IPS-18c (cell line): ENCODE measurements around the gene MYH13.

Experiments used
- H3K4me3 ChIP-seq: 2 replicates; pipeline ENCODE4 v1.7.0; 2013; ENCODE audit warnings: low read depth, mild to moderate bottlenecking, low read length, moderate library complexity; ENCODE audit not compliant: insufficient read depth
- H3K9me3 ChIP-seq: one replicate; pipeline ENCODE4 v1.6.1; 2013; ENCODE audit warnings: mild to moderate bottlenecking, low read length, moderate library complexity; ENCODE audit not compliant: control insufficient read depth, insufficient read depth

MYH13 gene

GRCh38 chr17:10280068-10280467, 92.7 kb downstream of the MYH13 start:
- Histone ChIP-seq H3K9me3 (no peaks in the 10 kb centered on the region), H3K4me3 (no peak overlapping the region)

GRCh38 chr17:10278218-10278617, 94.6 kb downstream of the MYH13 start:
- Histone ChIP-seq H3K9me3 (no peaks in the 10 kb centered on the region), H3K4me3 (no peak overlapping the region)

- Histone ChIP-seq H3K4me3 (no peak overlapping the region), H3K9me3 (no peaks in the 10 kb centered on the region)
Measured at GRCh38 chr17:10276436-10276835, 96.4 kb downstream of the MYH13 start.

GRCh38 chr17:10275418-10275817, 97.4 kb downstream of the MYH13 start:
- H3K9me3 ChIP-seq: no peaks in the 10 kb centered on the region
- H3K4me3 ChIP-seq: no peak overlapping the region

- Histone ChIP-seq H3K9me3 (no peaks in the 10 kb centered on the region), H3K4me3 (no peak overlapping the region)
Measured at GRCh38 chr17:10271106-10271562, 101.7 kb downstream of the MYH13 start.

- Histone ChIP-seq H3K9me3 (no peaks in the 10 kb centered on the region), H3K4me3 (no peak overlapping the region)
Measured at GRCh38 chr17:10270258-10270657, 102.5 kb downstream of the MYH13 start.

- Histone ChIP-seq H3K9me3 (no peaks in the 10 kb centered on the region), H3K4me3 (no peak overlapping the region)
Measured at GRCh38 chr17:10268005-10268404, 104.8 kb downstream of the MYH13 start.

- no peaks in the 10 kb centered on the region for H3K9me3 ChIP-seq
- no peak overlapping the region for H3K4me3 ChIP-seq
Measured at GRCh38 chr17:10266296-10266876, 106.4 kb downstream of the MYH13 start.

- Histone ChIP-seq H3K4me3 (no peak overlapping the region), H3K9me3 (no peaks in the 10 kb centered on the region)
Measured at GRCh38 chr17:10265100-10265810, 107.6 kb downstream of the MYH13 start.

GRCh38 chr17:10264051-10264450, 108.8 kb downstream of the MYH13 start:
- Histone ChIP-seq H3K9me3 (no peaks in the 10 kb centered on the region), H3K4me3 (no peak overlapping the region)

GRCh38 chr17:10262451-10262850, 110.4 kb downstream of the MYH13 start:
- H3K4me3 ChIP-seq: no peak overlapping the region
- no peaks in the 10 kb centered on the region for H3K9me3 ChIP-seq

- no peaks in the 10 kb centered on the region for H3K9me3 ChIP-seq
- no peak overlapping the region for H3K4me3 ChIP-seq
Measured at GRCh38 chr17:10261098-10261497, 111.7 kb downstream of the MYH13 start.

GRCh38 chr17:10251212-10251948, 121.4 kb downstream of the MYH13 start:
- no peaks in the 10 kb centered on the region for H3K9me3 ChIP-seq
- no peak overlapping the region for H3K4me3 ChIP-seq
